ENCODE measurements around the gene TESK1.

DNA sequence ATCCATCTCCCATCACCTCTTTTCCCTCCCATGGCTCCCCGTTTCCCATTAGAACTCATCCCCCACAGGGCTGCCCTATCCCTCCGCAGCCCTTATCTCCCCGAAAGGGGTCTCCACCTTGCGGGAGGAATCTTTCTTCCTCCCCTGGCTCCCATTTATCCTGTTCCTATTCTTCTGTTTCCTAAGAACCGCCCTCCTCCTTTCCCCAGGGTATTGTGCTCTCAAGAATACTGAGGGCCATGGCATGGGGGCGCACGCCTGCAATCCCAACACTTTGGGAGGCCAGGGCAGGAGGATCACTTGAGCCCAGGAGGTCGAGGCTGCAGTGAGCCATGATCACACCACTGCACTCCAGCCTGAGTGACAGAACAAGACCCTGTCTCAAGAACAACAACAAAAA is 12.5 kb downstream of the TESK1 start:
- TF ChIP-seq, protein P1, sequence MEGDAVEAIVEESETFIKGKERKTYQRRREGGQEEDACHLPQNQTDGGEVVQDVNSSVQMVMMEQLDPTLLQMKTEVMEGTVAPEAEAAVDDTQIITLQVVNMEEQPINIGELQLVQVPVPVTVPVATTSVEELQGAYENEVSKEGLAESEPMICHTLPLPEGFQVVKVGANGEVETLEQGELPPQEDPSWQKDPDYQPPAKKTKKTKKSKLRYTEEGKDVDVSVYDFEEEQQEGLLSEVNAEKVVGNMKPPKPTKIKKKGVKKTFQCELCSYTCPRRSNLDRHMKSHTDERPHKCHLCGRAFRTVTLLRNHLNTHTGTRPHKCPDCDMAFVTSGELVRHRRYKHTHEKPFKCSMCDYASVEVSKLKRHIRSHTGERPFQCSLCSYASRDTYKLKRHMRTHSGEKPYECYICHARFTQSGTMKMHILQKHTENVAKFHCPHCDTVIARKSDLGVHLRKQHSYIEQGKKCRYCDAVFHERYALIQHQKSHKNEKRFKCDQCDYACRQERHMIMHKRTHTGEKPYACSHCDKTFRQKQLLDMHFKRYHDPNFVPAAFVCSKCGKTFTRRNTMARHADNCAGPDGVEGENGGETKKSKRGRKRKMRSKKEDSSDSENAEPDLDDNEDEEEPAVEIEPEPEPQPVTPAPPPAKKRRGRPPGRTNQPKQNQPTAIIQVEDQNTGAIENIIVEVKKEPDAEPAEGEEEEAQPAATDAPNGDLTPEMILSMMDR (IDR thresholded peaks at IDR 0.05) = no peak
- TF ChIP-seq ZFX (IDR thresholded peaks at IDR 0.05; ENCODE audit: borderline replicate concordance) = no peak

All from 22Rv1 (cell line).